AG04450 (cell line): Measurements from ENCODE around the gene TBC1D14. TPM values are rescaled to one million over a fixed set of nuclear protein-coding genes. Genes with fewer than 3 reads are reported as not detected.
A peak's percentile ranks its signal among the peaks of the same experiment; 100 is the strongest.

Source experiments
- CTCF ChIA-PET: fragments of 300-600, 350-600 bp; formaldehyde crosslinking; extraction: SDS; loops from one replicate; lab custom pipeline; 2022; ENCODE audit warnings: antibody characterized with exemption, inconsistent platforms; lab: Charles Lee
- POLR2A ChIA-PET: fragments of 350-600 bp; formaldehyde crosslinking; extraction: SDS; loops from one replicate; lab custom pipeline; 2021; ENCODE audit warnings: antibody characterized with exemption, inconsistent platforms; lab: Yijun Ruan, JAX
- DNase-seq: peaks from one replicate; pipeline ENCODE4 v3.0.0-alpha.2; 2011; ENCODE audit warnings: low read depth, low spot score
- H3K27ac ChIP-seq: one replicate; pipeline ENCODE4 v1.5.1; 2012; ENCODE audit warnings: low read depth, low read length, control low read depth
- H3K27me3 ChIP-seq: one replicate; pipeline ENCODE4 v1.6.0; 2012; ENCODE audit warnings: low read length; ENCODE audit not compliant: control insufficient read depth, insufficient read depth
- H3K4me3 ChIP-seq: 2 replicates; pipeline ENCODE4 v1.5.1; 2011; ENCODE audit warnings: mild to moderate bottlenecking, low read depth, low read length, control low read depth
- H3K9me3 ChIP-seq: 2 replicates; pipeline ENCODE4 v1.5.1; 2012; ENCODE audit warnings: low read length; ENCODE audit not compliant: control insufficient read depth, insufficient read depth
- CTCF ChIP-seq: IDR thresholded peaks from 2 replicates; pipeline ENCODE4 v1.5.1; 2011; ENCODE audit warnings: low read depth, low read length, control low read depth, inconsistent platforms
- polyA plus RNA-seq: library from polyadenylated mRNA; depleted of rRNA; stranded (reverse); fragments of >200 nt; gene quantifications from 2 replicates; pipeline ENCODE4 v1.2.3, GENCODE V29; 2011

The TBC1D14 gene
- polyA plus RNA-seq, 1 experiment = 46.3 TPM

DNA sequence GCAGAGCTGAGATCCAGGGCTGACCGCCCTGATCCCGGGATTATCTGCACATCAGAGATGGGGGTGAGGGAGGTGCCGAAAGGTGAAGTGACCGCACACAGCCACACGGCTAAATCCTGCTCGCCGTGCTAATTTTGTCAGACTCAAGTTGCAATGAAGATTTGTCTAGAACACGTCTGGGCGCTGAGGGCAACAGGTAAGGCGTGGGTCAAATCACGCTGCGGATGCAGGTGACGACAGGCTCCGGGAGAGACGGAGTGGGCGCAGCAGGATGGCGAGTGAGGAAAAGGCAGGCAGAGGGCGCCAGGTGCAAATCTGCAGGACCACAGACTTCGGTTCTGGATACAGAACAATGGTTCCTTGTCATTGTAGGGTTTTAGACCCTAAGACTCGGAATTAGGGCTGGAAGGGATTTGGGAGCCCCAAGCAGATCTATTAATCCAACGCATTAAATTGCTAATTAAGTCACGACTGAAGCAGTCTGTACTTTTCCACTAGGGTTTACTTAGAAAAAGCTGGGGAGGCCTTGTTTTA lies 1.9 kb upstream of the TBC1D14 start:
- H3K9me3 ChIP-seq = no peaks in the 10 kb centered on the region; the same call in 1 of the 2 replicates
- TF ChIP-seq CTCF = peak; percentile 49
- peaks cover 3% of the 10 kb centered on the region for H3K27me3 ChIP-seq
- no peak overlapping the region for H3K4me3 ChIP-seq
- no peak for DNase-seq
- CTCF ChIA-PET = interaction anchor here (0.8 to 1.3 kb wide), 5 partner anchors 9 to 79 kb away, joined by 3 to 4 read pairs (median 3); no protein-coding TSS in a partner anchor
- no peak overlapping the region for H3K27ac ChIP-seq
- POLR2A ChIA-PET = interaction anchor here (1.5 kb wide), 1 partner anchor 34 kb away, joined by 6 read pairs; no protein-coding TSS in a partner anchor

DNA sequence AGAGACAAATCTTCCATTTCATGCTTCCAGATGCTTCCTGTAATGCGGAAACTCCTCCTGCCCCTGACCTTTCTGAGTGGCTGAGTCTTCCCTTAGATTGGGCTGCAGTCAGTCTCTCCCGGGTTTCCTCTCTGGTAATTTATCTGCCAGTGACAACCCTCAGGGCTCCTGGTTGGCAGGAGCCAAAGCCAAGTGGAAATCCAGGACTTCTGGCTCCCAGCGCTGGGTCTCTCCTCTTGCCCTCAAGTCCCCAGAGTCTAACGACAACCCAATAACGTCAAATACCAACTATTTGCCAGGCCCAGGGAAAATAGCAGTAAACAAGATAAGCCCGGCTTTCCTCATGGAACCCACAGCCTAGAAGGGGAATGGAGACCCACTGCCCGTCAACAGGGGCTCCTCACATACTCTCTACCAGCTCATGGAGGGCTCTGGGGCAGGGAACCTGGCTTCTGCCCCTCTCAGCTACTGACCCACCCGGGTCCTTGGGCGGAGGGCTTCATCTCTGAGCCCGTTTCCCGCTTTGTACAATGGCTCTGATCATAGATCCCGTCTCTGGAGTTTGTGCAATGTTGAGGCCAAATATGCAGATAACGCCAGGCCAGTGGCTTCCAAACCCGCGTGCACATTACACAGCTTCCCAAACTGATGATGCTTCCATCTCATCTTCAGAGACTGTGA lies 1.1 kb upstream of the TBC1D14 start:
- Histone ChIP-seq H3K27ac (peak overlapping the region; percentile 94), H3K4me3 (peak overlapping the region; percentile 73), H3K27me3 (peaks cover 3% of the 10 kb centered on the region), H3K9me3 (no peaks in the 10 kb centered on the region; the same call in 1 of the 2 replicates)
- no peak for DNase-seq
- no peak for TF ChIP-seq CTCF
- ChIA-PET POLR2A (interaction anchor here (0.7 to 1.6 kb wide), 16 partner anchors 10 to 268 kb away, joined by 3 to 21 read pairs (median 5); partner anchors contain the start of genes GRPEL1, MRFAP1 and TADA2B), CTCF (interaction anchor here (0.6 to 1.8 kb wide), 16 partner anchors 8 to 162 kb away, joined by 3 to 10 read pairs (median 4); a partner anchor contains a TSS)

DNA sequence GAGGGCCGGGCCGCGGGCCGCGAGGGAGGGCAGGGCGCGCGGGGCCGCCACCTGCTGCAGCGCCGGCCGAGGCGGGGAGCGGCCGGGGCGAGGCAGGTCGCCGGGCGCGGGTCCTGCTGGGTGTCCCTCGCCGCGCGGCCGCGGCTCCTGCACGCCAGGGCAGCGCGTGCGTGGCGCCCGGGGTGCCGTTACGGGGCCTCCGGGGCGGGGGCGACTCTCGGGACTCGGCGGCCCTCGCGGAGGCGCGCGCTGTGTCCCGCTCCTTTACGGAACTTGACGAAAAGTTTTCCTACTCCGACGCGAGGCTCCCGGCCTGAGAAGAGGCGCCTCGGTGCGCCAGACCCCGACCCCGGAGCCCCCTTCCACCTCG lies 329 bp downstream of the TBC1D14 start:
- POLR2A ChIA-PET = interaction anchor here (0.5 to 1.6 kb wide), 15 partner anchors 10 to 269 kb away, joined by 3 to 21 read pairs (median 4); partner anchors contain the start of genes MRFAP1 and TADA2B
- CTCF ChIA-PET = interaction anchor here (0.6 to 1.8 kb wide), 6 partner anchors 14 to 324 kb away, joined by 3 to 9 read pairs (median 6); no protein-coding TSS in a partner anchor
- no peak for TF ChIP-seq CTCF
- Histone ChIP-seq H3K27me3 (peaks cover 3% of the 10 kb centered on the region), H3K4me3 (peak overlapping the region; percentile 67), H3K27ac (no peak overlapping the region), H3K9me3 (no peaks in the 10 kb centered on the region; the same call in 1 of the 2 replicates)
- DNase-seq = no peak

DNA sequence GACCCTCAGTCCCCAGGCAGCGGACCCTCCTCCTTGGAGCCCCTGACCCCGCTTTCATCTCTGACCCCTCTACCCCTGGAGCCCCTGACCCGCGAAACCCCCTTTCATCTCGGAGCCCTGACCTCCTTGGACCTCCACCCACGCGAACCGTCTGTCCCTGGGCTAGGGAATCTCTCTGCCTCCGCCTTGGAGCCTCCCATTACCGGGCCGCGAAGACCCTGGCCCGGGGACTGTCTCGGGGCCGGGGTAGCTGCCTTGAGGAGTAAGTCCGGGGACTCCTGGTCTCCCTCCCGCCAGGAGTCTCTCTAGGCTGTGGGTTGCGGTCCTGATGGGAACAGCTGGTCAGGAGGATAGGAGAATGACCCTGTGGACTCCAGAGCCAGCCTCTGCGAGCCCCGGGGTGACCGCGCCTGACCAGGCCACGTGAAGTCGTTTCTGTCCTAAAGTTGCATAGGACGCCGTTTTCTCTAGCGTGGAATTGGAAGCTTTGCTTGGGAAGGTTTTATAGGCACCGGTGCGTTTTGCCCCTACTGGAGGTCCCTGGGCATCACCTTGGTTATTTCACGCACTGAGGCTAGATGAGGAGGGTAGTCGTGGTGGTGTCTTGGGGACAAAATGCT lies 824 bp downstream of the TBC1D14 start:
- Histone ChIP-seq H3K4me3 (peak overlapping the region; percentile 67), H3K27me3 (peaks cover 3% of the 10 kb centered on the region), H3K27ac (no peak overlapping the region), H3K9me3 (no peaks in the 10 kb centered on the region; the same call in 1 of the 2 replicates)
- no peak for DNase-seq
- TF ChIP-seq CTCF = peak; percentile 30; the same call in 1 of the 2 replicates
- ChIA-PET CTCF (interaction anchor here (0.6 to 3.0 kb wide), 4 partner anchors 21 to 159 kb away, joined by 3 to 11 read pairs (median 5); partner anchors contain the start of gene TADA2B), POLR2A (no interaction called here)
